GM20000 (cell line): ENCODE results near the gene GRPEL1.

Experiments
- DNase-seq: peaks from one replicate; pipeline ENCODE4 v3.0.0; 2012; ENCODE audit warnings: low spot score
- TF ChIP-seq, protein P1 (sequence below): IDR thresholded peaks from 2 replicates; pipeline ENCODE4 v1.5.1; 2012; ENCODE audit warnings: mild to moderate bottlenecking, control low read depth; ENCODE audit errors: extremely low read depth, missing control alignments

The GRPEL1 gene

GRCh38 chr4:7076696-7077082 lies 8.8 kb upstream of the GRPEL1 start:
- TF ChIP-seq, protein P1, sequence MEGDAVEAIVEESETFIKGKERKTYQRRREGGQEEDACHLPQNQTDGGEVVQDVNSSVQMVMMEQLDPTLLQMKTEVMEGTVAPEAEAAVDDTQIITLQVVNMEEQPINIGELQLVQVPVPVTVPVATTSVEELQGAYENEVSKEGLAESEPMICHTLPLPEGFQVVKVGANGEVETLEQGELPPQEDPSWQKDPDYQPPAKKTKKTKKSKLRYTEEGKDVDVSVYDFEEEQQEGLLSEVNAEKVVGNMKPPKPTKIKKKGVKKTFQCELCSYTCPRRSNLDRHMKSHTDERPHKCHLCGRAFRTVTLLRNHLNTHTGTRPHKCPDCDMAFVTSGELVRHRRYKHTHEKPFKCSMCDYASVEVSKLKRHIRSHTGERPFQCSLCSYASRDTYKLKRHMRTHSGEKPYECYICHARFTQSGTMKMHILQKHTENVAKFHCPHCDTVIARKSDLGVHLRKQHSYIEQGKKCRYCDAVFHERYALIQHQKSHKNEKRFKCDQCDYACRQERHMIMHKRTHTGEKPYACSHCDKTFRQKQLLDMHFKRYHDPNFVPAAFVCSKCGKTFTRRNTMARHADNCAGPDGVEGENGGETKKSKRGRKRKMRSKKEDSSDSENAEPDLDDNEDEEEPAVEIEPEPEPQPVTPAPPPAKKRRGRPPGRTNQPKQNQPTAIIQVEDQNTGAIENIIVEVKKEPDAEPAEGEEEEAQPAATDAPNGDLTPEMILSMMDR: no peak
- DNase-seq: no peak

GRCh38 chr4:7075962-7076695 lies 8.3 kb upstream of the GRPEL1 start:
- no peak for DNase-seq

GRCh38 chr4:7074426-7074825 lies 6.6 kb upstream of the GRPEL1 start:
- no peak for DNase-seq
- TF ChIP-seq, protein P1: no peak

More at GRCh38 chr4:7075962-7076695, 8.3 kb upstream of the GRPEL1 start:
- TF ChIP-seq, protein P1: no peak

- TF ChIP-seq, protein P1: no peak
- peak; percentile 61 for DNase-seq
Measured at GRCh38 chr4:7073526-7074390, 5.9 kb upstream of the GRPEL1 start.

GRCh38 chr4:7073059-7073458 lies 5.2 kb upstream of the GRPEL1 start:
- DNase-seq: no peak
- TF ChIP-seq, protein P1: no peak

DNA sequence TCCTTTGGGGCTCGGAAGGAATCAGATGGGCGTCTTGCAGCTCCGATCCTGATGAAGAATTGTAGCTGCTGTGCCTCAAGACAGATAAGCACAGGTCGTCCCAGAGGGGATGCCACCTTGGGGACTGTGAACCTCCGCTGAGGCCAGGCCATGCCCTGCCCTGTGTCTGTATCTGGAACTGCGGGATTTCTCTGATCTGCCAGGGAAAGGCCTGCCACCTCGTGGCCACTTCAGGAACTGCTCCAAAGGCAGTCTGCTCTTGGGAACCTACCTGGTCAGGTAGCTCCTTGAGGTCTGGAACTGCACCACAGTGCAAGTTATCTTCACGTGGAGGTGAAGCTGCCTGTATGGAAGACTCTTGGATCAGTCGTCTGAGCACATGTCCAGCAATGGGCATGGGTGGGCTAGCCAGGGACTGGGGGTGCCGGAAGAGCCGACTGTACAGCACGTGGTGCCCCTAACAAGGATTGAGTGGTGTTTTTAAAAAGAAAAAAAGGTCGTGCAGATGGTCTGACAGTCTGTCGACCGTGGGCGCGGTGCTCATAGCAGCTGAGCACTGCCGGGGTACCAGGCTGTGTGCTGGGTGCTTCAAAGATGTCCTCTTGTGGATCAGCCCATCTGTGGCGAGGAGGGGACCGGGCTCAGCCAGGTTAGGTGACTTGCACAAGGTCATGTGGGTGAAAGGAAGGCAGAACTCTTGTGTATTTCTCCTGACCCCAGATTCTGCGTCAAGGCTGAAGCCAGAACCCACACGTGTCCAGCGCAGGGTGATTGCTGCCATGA lies 3.1 kb upstream of the GRPEL1 start:
- TF ChIP-seq, protein P1: peak; percentile 98
- peak; percentile 87 for DNase-seq

DNA sequence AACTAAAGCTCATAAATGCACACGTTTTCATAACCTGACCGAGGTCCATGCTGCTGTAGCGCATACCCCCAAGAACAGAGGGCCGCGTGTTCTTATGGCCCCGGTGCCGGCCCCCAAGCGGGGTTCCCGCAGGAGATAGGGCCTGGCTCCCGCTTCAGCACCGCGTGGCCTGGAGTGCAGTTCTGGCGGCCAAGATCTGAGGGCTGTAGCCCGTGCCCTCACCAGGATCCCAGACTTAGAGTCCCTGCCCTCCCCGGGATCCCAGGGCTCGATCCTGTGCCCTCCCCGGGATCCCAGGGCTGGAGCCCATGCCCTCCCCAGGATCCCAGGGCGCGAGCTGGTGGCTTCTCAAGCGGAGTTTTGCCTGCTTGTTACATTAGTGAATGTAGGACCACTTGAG lies 1.0 kb upstream of the GRPEL1 start:
- TF ChIP-seq, protein P1: no peak
- DNase-seq: no peak
